Nephron progenitor cell (in vitro differentiated cells): ENCODE measurements around the gene PRPF6.

Source experiments
- DNase-seq: peaks from one replicate; pipeline ENCODE4 v3.0.0; 2021
- H3K27ac Mint-ChIP-seq: 2 replicates; pipeline ENCODE4 v1.8.0; 2021; ENCODE audit warnings: mild to moderate bottlenecking, moderate library complexity, mixed read lengths
- H3K27me3 Mint-ChIP-seq: 2 replicates; pipeline ENCODE4 v1.8.0; 2021; ENCODE audit warnings: mild to moderate bottlenecking, low read depth, mixed read lengths; ENCODE audit not compliant: poor library complexity
- H3K36me3 Mint-ChIP-seq: 2 replicates; pipeline ENCODE4 v1.8.0; 2021; ENCODE audit warnings: low read depth, mixed read lengths
- H3K4me1 Mint-ChIP-seq: 2 replicates; pipeline ENCODE4 v1.8.0; 2021; ENCODE audit warnings: mixed read lengths
- H3K4me3 Mint-ChIP-seq: 2 replicates; pipeline ENCODE4 v1.8.0; 2021; ENCODE audit warnings: mild to moderate bottlenecking, moderate library complexity, mixed read lengths
- H3K9me3 Mint-ChIP-seq: 2 replicates; pipeline ENCODE4 v1.8.0; 2021; ENCODE audit warnings: mild to moderate bottlenecking, moderate library complexity, mixed read lengths
- TF ChIP-seq, protein P1 (sequence below): fragments of 200-600 bp; sonication (generic); IDR thresholded peaks from 2 replicates; pipeline ENCODE4 v1.5.0; 2021; ENCODE audit warnings: antibody characterized with exemption

PRPF6 gene

DNA sequence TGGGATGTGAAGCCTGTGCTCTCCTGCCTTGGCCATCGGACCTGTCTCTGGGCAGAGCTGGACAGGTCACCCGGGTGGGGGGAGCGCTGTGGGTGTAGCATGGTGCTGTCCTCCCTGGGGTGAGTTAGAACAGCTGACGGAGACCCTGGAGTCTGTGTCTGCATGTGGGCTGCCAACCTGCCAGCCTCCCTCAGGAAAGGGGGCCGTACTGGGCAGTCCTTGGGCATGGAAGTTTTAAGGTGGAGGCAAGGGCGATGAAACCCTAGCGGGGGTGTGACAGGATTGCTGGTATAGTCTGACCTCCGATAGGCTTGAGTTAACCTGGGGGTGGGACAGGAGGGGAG is 66.1 kb downstream of the PRPF6 start:
- DNase-seq = no peak
- H3K27me3 Mint-ChIP-seq = peaks cover 85% of the 10 kb centered on the region

DNA sequence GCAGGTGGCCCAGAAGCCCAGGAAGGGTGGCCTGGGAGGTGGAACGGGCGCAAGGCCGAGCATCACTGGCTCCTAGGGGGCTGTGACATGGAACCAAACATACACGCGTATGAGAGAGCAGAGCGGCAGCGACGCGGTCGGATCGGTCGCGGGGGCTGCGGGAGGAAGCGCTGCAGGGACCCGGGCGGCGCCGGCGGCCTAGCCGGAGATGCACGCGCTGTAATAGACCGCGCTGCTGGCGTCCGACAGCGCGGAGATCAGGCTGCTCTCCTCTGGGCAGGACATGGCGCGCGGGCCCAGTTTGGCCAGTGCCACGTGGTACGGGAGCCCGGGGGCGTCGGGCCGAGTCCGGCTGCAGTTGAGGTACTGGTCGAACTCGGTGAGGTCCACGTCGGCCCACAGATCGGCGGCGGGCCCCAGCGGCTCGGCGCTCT is 67.1 kb downstream of the PRPF6 start:
- Mint-ChIP-seq H3K4me3 (peak overlapping the region; percentile 28), H3K36me3 (no peaks in the 10 kb centered on the region), H3K27ac (no peak overlapping the region), H3K4me1 (peaks cover 22% of the 10 kb centered on the region), H3K9me3 (no peaks in the 10 kb centered on the region), H3K27me3 (peaks cover 84% of the 10 kb centered on the region)
- DNase-seq = peak; percentile 56
- TF ChIP-seq, protein P1, sequence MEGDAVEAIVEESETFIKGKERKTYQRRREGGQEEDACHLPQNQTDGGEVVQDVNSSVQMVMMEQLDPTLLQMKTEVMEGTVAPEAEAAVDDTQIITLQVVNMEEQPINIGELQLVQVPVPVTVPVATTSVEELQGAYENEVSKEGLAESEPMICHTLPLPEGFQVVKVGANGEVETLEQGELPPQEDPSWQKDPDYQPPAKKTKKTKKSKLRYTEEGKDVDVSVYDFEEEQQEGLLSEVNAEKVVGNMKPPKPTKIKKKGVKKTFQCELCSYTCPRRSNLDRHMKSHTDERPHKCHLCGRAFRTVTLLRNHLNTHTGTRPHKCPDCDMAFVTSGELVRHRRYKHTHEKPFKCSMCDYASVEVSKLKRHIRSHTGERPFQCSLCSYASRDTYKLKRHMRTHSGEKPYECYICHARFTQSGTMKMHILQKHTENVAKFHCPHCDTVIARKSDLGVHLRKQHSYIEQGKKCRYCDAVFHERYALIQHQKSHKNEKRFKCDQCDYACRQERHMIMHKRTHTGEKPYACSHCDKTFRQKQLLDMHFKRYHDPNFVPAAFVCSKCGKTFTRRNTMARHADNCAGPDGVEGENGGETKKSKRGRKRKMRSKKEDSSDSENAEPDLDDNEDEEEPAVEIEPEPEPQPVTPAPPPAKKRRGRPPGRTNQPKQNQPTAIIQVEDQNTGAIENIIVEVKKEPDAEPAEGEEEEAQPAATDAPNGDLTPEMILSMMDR = no peak

More for the DNA sequence above, 66.1 kb downstream of the PRPF6 start:
- H3K4me3 Mint-ChIP-seq = no peak overlapping the region
- no peak overlapping the region for H3K27ac Mint-ChIP-seq
- H3K36me3 Mint-ChIP-seq = no peaks in the 10 kb centered on the region
- H3K9me3 Mint-ChIP-seq = no peaks in the 10 kb centered on the region
- peaks cover 22% of the 10 kb centered on the region for H3K4me1 Mint-ChIP-seq
- TF ChIP-seq, protein P1 = no peak

DNA sequence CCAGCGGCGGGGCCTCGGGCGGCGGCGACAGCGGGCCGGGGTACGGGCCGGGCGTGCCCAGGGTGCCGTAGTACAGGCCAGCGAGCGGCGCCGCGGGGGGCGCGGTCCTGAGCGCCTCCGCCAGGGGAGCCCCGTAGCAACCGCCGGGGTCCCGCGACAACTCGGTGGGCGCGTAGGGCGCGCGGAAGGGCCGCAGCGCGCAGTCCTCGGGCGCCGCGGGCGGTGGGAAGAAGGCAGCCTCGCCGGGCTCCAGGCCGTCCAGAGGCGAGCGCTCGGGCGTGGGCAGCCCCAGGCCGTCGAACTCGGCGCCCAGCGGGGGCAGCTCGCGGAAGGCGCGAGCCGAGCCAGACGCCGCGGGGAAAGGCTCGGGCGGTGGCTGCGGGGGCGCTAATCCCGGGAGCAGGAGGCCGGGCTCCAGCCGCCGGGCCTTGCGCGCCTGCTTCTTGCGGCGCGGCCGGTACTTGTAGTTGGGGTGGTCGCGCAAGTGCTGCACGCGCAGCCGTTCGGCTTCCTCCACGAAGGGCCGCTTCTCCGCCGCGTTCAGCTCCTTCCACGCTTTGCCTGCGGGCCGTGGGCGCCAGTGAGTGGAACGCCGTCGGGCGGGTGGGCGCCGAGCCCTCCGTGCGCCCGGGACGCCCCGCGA is 67.6 kb downstream of the PRPF6 start:
- H3K36me3 Mint-ChIP-seq = no peaks in the 10 kb centered on the region

DNA sequence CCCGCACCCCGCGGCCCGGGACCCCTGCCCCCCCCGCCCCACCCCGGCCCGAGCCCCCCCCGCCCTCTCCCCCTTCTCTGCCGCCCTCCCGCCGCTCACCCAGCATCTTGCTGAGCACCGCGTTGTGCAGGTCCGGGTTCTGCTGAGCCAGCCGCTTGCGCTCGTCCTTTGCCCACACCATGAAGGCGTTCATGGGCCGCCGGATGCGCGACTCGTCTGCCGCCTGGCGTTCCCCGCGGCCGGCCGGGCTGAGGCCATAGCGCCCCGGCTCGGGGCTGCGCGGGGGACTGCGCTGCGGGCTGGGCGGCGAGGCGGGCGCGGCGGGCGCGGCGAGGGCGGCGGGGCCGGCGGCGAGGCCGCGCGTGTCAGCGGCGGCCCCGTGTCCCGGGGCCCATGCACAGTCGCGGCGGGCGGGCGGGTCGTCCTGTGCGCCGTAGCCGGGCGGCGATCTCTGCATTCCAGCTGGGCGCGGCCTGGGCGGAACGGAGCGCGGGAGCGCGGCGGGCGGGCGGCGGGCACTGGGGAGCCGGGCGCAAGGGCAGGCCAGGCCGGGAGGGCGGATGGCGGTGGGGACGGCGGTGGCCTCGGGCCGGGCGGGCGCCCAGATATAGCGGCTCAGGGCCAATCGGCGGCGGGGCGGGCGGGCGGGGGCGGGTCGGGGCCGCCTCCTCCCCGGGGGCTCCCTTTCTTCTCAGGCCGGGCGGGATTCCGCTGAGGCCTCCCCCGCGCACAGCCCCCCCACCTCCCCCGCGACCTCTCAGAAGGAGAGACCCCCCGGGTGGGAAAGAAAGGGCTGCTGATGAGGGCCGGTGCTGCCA is 68.3 kb downstream of the PRPF6 start, which contains the start of gene SOX18:
SOX18 (minus strand) TSS at position 580 of the 818 bp plus-strand sequence; CDS start at position 457, 123 bp downstream.
- Mint-ChIP-seq H3K9me3 (no peaks in the 10 kb centered on the region), H3K36me3 (no peaks in the 10 kb centered on the region), H3K27me3 (peaks cover 71% of the 10 kb centered on the region), H3K27ac (no peak within 1 kb of the TSS), H3K4me1 (peaks cover 35% of the 10 kb centered on the region), H3K4me3 (peak within 1 kb of the TSS; percentile 54)
- TF ChIP-seq, protein P1 = no peak
- DNase-seq = peak; percentile 69

More for the DNA sequence above, 67.6 kb downstream of the PRPF6 start:
- H3K4me3 Mint-ChIP-seq = no peak overlapping the region
- DNase-seq = peak; percentile 62
- H3K4me1 Mint-ChIP-seq = peaks cover 28% of the 10 kb centered on the region
- TF ChIP-seq, protein P1 = no peak
- H3K27me3 Mint-ChIP-seq = peaks cover 78% of the 10 kb centered on the region
- H3K27ac Mint-ChIP-seq = no peak overlapping the region
- H3K9me3 Mint-ChIP-seq = no peaks in the 10 kb centered on the region

DNA sequence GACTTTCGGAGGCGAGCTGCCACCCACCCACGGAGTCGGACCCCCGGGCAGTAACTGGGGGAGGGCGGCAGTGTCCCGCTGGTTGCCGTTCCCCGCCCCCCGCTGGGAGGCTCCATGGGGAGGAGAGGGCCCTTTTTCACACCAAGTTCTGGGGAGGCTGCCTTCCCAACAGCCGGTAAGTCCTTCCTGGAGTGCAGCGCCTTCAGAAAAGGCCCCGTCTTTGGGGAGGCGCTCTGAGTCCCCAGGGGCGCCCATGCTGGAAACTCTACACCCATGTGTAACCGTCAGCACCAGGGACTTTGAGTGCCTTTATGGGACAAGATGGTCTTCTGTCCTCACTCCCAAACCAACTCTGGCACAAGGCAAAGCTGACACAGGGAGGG is 68.9 kb downstream of the PRPF6 start:
- TF ChIP-seq, protein P1 = no peak
- peak overlapping the region; percentile 52 for H3K4me3 Mint-ChIP-seq
- DNase-seq = no peak
- H3K4me1 Mint-ChIP-seq = peaks cover 40% of the 10 kb centered on the region
- peaks cover 65% of the 10 kb centered on the region for H3K27me3 Mint-ChIP-seq
- H3K9me3 Mint-ChIP-seq = no peaks in the 10 kb centered on the region
- no peaks in the 10 kb centered on the region for H3K36me3 Mint-ChIP-seq
- H3K27ac Mint-ChIP-seq = no peak overlapping the region
